Measurements from ENCODE around the gene CFAP100. TPM values are rescaled to one million over a fixed set of nuclear protein-coding genes. Genes with fewer than 3 reads are reported as not detected.

The CFAP100 gene
- total and polyA plus RNA-seq, 2 of the 4 experiments (the other 2 are of a cell fraction), result not detected

GRCh38 chr3:126413693-126414080 is 19.0 kb downstream of the CFAP100 start:
- dilution Hi-C loops (cut with HindIII; ENCODE audit: low sequenced_read_pairs, unreplicated experiment) (no loop called here), intact Hi-C loops (cut with micrococcal nuclease) (no loop called here), in situ Hi-C loops (cut with MboI; ENCODE audit: low sequenced_read_pairs) (no loop called here)
- H3K27me3 ChIP-seq (ENCODE audit: control insufficient read depth, insufficient read depth, low read length), result peaks cover 43% of the 10 kb centered on the region
- no TSS peak for BruUV-seq (replicated peaks)
- H2AK5ac ChIP-seq (ENCODE audit: low read depth, low read length), result no peak overlapping the region
- no peak overlapping the region for H2AFZ ChIP-seq (replicated peaks; ENCODE audit: low read length, poor library complexity)
- H3K18ac ChIP-seq (ENCODE audit: low read depth, low read length), result no peak overlapping the region
- H2BK15ac ChIP-seq (ENCODE audit: low read depth, low read length), result no peak overlapping the region
- POLR2A ChIA-PET (ENCODE audit: unreplicated experiment), result no interaction called here
- no peak overlapping the region for H2AK9ac ChIP-seq (replicated peaks; ENCODE audit: low read depth, low read length, poor library complexity)
- no peaks in the 10 kb centered on the region for H3K79me1 ChIP-seq (ENCODE audit: low read depth in 1 of 2, low read length in 2 of 2)
- H2BK5ac ChIP-seq (ENCODE audit: low read depth, low read length, poor library complexity, severe bottlenecking), result no peak overlapping the region
- WGBS, 2 experiments (ENCODE audit: extremely low coverage in 2 of 2, insufficient read length in 1 of 2), result no CpG with 5 or more reads among the region's 4 CpGs
- TF ChIP-seq RCOR1 (IDR thresholded peaks at IDR 0.05; ENCODE audit: insufficient replicate concordance, low read length) (no peak), CTCF (conservative IDR thresholded peaks at IDR 0.05; ENCODE audit: low read depth, low read length) (no peak), MAFK (IDR thresholded peaks at IDR 0.05; ENCODE audit: low read depth, low read length) (no peak), SMC3 (IDR thresholded peaks at IDR 0.05; ENCODE audit: low read depth, low read length) (no peak), CHD1 (IDR thresholded peaks at IDR 0.05; ENCODE audit: low read depth, low read length) (no peak), BHLHE40 (IDR thresholded peaks at IDR 0.05; ENCODE audit: low read depth, low read length) (no peak), NFE2L2 (IDR thresholded peaks at IDR 0.05; ENCODE audit: low read depth, low read length) (no peak), FOS (IDR thresholded peaks at IDR 0.05; ENCODE audit: low read depth, low read length) (no peak), RFX5 (IDR thresholded peaks at IDR 0.05; ENCODE audit: low read depth, low read length) (no peak), CEBPB (IDR thresholded peaks at IDR 0.05; ENCODE audit: low read depth, low read length) (no peak), RAD21 (IDR thresholded peaks at IDR 0.05; ENCODE audit: low read length) (no peak), USF2 (IDR thresholded peaks at IDR 0.05; ENCODE audit: low read depth, low read length) (no peak), POLR2A (IDR thresholded peaks at IDR 0.05; ENCODE audit: low read depth, low read length) (no peak), ELK1 (IDR thresholded peaks at IDR 0.05; ENCODE audit: borderline replicate concordance, low read depth, low read length) (no peak), MXI1 (IDR thresholded peaks at IDR 0.05; ENCODE audit: borderline replicate concordance, low read depth, low read length) (no peak), MAZ (IDR thresholded peaks at IDR 0.05; ENCODE audit: borderline replicate concordance, low read depth, low read length) (no peak)
- H4K5ac ChIP-seq (ENCODE audit: low read depth, low read length), result no peak overlapping the region
- no peak overlapping the region for H3K4me2 ChIP-seq (ENCODE audit: low read depth, low read length)
- no peaks in the 10 kb centered on the region for H3K36me3 ChIP-seq (ENCODE audit: control insufficient read depth, insufficient read depth, low read length)
- ATAC-seq (ENCODE audit: low read depth) (no peak), DNase-seq (no peak)
- no peak overlapping the region for H3K9ac ChIP-seq (ENCODE audit: low read depth, low read length)
- no peak overlapping the region for H4K91ac ChIP-seq (ENCODE audit: insufficient read depth, low read depth, low read length)
- H3K9me1 ChIP-seq (ENCODE audit: insufficient read depth, low read length), result no peaks in the 10 kb centered on the region
- H3K56ac ChIP-seq (ENCODE audit: extremely low read depth, insufficient read depth, low read length), result no peak overlapping the region
- no peak overlapping the region for H4K8ac ChIP-seq (ENCODE audit: low read depth in 2 of 2, low read length in 2 of 2)
- H2BK120ac ChIP-seq (ENCODE audit: low read depth, low read length), result no peak overlapping the region
- no peaks in the 10 kb centered on the region for H3K9me3 ChIP-seq (ENCODE audit: control insufficient read depth, insufficient read depth, low read length)
- H3K14ac ChIP-seq (replicated peaks; ENCODE audit: low read depth, low read length), result no peak overlapping the region
- no peak overlapping the region for H3K4me3 ChIP-seq (ENCODE audit: insufficient read depth, low read depth, low read length)
- no peak overlapping the region for H3K23ac ChIP-seq (ENCODE audit: low read depth, low read length)
- H2BK20ac ChIP-seq (ENCODE audit: low read depth, low read length), result no peak overlapping the region
- H3K4ac ChIP-seq (ENCODE audit: low read depth, low read length), result no peak overlapping the region
- H3K27ac ChIP-seq (ENCODE audit: insufficient read depth, low read length), result no peak overlapping the region
- H4K20me1 ChIP-seq (ENCODE audit: insufficient read depth, low read length), result no peaks in the 10 kb centered on the region
- no peaks in the 10 kb centered on the region for H3K4me1 ChIP-seq (ENCODE audit: control insufficient read depth, insufficient read depth, low read length)
- CTCF ChIA-PET, result no interaction called here
